Effector CD8-positive, alpha-beta T cell (primary cell): Measurements from ENCODE around the gene RIMS3.
A peak's percentile ranks its signal among the peaks of the same experiment; 100 is the strongest.

Experiments
- DNase-seq: peaks from one replicate; lab custom pipeline; 2025; lab: John Stamatoyannopoulos, UW

The RIMS3 gene

DNA sequence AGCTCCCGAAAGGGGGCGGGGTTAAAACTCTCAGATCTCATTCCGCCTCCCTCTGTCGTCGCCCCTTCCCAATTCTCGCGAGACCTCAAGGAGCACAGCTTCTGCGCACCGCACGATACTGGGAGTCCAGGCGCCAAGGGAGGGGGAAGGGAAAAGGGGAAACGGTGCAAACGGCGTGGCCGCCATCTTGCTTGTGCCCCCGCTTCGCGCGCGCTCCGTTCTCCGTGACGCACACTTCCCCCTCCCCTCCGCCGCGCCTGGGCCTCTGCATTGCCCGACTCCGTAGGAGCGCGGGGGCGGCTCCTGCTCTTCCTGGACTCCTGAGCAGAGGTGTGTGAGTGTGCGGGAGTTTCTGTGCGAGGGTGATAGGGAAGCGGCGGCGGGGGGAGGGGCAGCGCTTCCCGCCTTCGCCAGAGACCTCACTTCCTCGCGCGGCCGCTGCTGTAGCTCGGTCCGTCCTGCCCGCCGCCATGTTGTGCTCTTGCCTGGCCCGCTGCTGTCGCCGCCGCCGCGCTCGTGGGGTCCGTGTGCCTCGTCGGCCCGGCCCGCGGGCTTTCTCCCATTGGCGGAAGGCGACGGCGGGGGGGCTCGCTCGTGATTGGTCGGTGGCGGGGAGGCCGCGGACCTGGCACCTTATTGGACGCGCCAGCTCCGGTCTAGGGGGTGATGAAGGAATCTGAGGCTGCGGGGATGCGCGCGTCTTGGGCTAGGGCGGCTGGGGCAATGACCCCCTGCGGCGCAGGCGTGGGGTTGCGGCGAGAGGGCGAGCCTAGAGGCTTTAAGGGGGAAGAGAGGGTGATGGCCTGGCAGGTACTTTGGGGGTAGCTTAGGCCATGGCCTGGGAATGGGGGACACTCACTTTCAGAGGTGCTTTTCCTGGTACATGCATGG is 26.3 kb upstream of the RIMS3 start, which contains the start of gene NFYC:
TSS of gene NFYC (plus strand) at position 167 of the 891 bp plus-strand sequence. CDS start 47,140 bp downstream, outside the sequence.
- DNase-seq = peak; percentile 95

DNA sequence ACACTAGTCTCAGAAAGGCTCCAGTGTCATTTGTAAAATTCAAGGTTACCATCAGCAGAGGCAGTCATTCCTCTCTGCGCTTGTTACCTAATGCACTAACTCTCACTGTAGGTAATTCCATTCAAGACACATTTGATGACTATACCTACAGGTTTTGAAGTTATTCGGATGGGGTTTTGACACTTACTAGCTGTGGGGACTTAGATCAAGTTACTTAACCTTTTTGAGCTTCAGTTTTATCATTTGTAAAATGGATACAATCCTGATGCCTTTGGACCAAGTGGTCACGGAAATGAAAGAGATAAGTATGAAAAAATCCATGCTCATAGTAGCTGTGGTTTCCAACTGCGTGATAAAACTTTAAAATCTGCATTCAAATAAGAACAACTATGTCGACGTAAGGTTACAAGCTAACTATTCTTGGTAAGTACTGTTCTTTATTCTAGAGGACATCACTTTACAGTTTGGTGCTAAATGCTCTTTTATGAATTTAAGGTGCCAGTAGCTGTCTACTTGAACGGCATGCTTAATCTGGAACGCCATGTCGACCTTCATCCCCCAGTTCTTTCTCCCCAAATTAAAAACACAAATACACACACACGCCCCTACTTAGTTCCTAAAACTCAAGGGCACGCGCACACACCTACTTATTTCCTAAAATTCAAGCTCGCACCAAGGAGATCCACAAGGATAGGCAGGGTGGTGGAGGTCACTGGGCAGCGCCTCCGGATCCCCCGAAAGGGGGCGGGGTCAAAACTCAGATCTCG is 25.5 kb upstream of the RIMS3 start:
- no peak for DNase-seq

DNA sequence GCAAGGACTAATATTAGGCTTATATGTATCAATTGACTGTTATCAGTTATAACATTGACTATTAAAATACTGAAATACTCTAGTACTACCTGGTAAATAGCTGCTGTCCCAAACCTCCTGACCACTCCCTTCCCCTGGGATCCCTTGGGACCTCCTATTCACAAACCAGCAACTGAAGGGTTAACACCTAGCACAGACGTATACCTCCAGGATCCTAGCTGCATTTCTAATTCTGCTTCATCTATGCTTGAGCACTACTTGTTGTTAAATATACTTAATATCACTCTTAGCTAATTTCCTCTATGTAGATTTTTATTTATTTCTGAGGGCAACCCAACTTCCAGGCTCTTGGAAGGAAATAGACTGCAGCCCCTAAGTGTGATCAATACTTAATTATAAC is 24.3 kb upstream of the RIMS3 start:
- no peak for DNase-seq

DNA sequence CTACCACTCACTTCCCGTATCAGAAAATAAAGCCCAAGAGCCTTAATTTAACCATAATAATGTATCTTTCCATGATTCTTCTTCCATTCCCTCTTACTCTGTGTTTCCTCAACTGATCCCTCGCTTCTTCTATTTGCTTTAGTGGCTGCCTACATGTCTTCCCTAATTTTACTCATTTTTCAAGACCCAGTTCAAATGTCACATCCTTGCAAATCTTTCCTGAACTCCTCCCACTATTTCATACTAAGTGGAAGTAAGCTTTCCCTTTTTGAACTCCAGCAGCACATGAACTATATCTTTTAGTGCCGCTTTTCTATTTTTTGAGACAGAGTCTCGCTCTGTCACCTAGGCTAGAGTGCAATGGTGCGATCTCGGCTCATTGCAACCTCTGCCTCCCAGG is 22.2 kb upstream of the RIMS3 start:
- DNase-seq = no peak

DNA sequence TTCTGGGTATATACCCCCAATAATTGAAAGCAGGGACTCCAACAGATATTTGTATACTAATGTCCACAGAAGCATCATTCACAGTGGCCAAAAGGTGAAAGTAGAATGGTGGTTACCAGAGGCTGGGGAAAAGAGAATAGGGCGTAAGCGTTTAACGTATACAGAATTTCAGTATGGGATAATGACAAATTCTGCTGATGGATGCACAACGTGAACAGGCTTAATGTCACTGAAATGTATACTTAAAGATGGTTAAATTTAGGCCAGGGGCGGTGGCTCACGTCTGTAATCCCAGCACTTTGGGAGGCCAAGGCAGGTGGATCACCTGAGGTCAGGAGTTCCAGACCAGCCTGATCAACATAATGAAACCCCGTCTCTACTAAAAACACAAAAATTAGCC is 21.6 kb upstream of the RIMS3 start:
- no peak for DNase-seq

DNA sequence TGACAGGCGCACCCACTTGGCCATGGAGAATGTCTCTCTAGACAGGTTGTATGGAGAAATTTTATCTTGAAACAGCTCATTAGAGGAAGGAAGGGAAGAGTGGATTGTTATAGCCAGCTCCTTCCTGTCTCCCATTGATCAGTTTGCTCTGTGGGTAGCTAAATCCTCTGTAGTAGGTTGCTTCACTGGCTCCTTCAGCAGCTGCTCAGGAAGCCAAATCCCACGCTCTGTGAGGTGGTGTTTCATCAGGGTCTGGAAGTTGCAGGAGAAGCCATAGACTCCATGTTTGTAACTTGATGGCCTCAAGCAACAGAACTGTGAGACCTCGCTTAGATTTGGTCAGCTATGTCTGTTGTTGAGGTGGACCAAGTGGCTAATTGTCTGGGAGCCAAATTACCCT is 19.2 kb upstream of the RIMS3 start:
- no peak for DNase-seq

DNA sequence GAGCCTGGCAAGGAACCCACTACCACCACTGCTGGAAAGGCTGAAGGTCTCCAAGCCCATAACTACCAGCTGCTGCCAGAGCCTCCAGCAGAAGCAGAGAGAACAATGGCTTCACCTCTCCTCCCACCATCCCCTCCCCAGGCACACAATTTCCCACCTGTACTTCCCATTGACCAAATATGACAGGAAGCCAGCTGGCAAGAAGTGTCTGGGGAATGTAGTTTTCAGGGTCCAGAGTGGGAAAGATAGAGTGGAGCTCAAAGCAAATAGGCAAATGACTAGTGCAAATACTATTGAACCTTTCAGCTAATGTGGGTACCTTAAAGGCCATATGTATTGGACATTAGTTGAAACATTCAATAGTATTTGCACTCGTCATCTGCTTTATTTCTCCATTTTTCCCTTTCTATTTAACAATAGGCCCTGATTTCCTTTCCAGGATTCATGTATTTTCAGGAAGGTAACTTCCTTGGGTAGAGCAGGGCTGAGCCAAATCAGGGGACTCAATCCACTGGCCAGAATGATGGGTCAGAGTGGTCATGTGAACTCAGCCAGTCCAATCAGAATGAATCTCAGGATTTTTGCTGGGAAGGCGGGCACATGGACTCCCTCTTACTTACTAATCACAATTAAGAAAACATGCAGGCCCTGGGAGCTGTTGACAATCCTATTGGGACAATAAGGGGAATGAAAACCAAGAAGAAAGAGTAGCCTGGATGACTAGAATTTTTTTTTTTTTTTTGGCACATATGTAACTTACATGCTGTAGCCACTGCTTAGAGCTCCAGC is 13.9 kb upstream of the RIMS3 start:
- DNase-seq = no peak

DNA sequence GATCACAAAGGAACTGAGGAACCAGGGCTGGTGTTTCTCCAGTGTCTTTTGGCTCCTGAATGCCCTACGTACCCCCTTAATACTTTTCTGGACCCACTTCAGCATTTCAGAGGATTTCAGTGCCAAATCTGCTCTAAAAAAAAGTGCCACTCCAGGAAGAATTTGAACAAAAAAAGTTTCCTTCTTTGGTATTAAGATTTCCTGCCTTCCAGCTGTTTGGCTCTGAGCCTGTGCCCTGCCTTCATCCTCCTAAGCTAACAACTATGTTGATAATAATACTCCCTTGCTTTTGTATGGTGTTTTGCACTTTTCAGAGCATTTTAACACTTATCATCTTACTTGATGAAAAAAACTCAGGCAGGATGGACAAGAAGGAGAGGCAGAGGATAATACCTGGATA is 11.0 kb upstream of the RIMS3 start:
- DNase-seq = no peak

DNA sequence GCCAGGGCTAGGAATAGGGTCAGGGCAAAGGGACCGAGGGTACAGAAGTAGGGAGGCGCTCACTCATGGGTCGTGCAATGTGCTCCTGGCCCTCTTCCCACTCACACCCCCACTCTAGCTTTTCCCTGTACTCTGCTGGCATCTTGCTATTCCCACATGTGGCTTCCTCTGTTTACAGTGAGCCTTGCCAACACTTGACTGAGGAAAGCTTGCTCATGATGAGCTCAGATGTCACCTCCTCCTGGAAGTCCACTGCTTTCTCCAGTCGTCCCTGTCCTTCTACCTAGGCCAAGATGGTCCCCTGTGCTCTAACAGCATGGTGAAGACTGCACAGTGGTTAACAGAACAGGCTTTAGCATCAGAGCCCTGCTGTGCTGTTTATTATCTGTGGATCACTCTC is 8.0 kb upstream of the RIMS3 start:
- DNase-seq = no peak

DNA sequence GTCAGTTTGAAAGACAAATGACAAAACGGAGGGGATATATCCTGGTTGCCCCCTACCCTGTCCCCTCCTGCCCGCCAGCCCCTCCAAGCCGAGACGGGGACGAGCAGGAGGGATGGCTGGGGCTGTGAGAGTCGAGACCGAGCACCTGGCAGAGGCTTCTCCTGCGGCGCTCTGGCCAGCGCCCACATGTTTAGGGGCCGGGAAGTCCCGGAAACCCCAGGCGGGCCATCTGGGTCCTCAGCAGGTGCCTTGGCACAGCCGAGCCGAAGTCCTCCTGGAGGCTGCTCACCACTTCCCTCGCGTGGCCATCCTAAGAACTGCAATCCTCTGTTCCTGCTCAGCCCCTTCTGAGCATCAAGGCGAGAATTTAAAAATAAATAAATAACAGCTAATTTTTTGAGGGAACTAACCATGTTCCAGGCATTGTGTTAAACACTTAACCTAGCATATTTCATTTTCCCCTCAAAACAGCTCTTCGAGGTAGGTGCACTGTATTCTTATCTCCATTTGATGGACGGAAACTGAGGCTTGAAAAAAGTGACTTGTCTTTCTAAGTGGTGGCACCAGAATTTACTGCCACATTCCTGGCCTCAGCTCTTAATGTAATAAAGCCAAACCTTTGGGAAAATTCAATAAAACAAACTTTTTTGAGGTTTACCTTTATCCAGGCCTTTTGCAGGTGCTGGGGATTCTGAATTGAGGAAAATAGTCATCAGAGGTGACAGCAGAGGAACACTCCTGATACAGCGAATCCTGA is 3.5 kb upstream of the RIMS3 start:
- peak; percentile 67 for DNase-seq

DNA sequence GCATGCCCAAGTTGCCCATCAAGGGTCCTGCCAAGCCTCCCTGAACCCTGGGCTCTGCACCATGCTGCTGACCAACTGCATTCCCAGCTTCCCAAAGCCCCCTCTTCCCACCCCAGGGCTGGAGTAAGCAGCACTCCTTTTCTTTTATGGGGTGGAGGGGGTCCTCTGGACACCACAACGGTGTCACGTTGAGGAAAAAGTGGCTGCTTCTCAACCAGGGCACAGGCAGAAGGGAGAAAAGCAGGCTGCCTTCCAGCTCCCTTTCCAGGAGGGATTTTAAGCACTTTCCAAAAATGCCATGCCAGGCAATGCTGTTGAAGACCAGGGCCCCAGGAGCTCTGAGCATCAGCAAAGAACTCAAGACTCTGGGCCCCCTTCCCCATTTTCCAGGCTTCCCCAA is 691 bp downstream of the RIMS3 start:
- DNase-seq = no peak

DNA sequence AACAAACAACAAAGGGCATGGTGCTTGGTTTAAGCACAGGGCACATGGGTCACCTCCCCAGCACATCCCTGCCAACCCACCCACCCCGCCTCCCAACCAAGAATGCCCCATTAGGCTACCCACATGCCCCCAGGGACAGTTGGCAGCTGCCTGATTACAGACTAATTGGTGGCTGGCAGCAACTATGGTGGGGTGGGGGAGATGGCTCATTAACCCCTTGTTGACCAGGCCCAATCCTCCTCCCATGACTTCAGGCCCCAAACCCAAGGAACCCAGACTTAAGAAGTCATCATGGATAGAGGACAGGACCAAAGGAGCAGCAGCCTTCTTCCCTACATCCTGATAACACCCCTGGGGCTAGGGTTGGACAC is 1.3 kb downstream of the RIMS3 start:
- no peak for DNase-seq

DNA sequence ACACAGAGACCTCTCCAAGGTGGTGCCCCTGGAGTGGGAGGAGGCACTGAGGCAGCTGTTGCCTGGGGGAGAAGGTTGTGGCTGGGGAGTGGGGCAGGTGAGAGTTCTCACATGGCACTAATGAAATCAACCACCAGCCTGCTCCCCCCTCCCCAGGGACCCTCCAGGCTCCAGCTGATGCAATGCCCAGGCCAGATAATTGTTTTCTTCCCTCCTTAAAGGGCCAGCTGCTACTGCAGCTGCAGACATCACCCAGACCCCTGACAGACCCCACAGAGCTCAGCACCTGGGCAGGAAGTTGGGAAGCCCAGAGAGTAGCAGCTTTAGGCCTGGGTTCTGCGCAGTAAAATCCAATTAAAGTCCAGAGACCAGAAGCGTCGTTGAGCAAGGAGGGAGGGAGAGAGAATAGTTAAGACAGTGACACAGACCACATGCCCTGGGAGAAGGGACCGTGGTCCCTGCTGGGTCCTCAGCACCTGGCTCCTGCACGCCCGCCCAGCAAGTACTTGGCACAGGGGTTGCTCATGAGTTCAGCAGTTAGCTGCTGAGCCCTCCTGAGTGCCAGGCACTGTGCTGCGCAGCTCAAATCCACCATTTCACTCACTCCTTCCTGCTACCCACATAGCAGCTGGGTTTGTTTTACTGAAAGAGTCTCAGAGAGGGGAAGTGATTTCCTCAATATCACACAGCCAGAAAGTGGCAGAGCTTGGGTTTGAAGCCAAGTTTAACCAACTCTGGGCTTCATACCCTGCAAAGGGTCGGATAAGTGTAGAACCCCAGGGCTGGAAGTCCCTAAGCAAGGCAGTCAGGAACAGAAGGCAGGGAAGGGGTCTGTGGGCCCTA is 1.9 kb downstream of the RIMS3 start:
- DNase-seq = no peak

DNA sequence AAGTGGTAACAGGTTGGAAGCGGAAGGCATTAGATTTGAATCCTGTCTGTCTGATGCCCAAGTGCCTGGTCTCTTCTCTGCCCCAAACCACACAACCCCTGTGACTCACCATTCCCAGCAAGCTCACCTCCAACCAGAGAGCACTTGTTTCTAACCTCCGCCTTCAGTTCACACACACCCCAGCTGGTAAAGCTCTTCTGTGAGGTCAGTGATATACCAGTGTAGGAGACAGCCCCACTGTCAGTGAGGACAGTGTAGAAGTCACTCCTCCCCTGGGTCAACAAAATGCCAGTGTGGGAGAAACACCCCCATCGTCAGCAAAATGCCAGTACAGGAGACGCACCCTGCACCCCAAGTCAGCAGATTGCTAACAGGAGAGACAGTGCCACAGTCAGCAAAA is 2.6 kb downstream of the RIMS3 start:
- no peak for DNase-seq

DNA sequence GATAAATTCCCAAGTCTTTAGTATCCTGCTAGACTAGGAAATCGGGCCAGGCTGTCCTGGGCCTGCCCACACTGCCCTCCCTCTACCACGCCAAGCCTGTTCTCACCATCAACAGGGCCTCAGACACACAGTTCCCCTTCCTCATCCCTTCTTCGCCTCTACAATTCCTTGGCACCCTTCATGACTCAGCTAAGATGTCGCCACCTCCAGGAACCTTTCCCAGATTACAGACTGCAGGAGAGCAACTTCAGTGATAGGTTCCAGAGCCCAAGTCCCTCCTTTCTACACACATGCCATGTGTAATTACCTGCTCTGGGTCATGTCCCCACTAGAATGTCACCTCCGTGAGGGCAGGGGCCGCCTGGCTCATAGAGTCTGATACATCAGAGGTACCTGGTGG is 3.3 kb downstream of the RIMS3 start:
- DNase-seq = no peak

DNA sequence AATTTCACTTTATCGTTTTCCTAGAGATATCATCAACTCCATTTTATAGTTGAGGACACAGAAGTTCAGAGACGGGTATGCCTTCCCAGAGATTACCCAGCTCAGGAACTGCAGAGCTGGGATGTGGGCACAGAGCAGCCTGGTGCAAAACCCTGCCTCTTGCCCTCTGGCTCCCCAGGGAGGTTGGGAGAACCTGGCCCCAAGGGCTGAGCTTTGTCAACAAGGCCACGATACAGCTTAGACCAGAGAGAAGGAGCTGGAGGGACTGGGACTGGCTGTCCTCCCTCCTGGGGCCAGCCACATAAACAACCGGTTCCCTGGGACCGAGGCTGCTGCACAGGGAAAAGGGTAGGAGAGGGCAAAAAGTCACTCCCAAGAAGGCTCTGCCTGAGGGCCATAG is 3.8 kb downstream of the RIMS3 start:
- DNase-seq = no peak

DNA sequence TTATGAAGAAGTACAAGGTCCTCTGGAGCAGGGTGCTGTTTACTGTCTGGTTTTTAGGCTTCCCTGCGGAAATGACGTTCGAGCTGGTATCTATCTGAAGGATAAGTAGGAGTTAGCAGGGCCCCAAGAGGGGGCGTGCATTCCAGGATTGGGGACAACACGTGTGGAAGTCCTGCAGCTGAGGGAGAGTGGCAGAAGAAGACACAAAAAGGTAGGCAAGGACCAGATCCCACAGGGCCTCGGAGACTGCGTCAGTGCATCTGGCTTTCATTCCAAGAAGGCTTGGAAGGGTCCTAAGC is 5.9 kb downstream of the RIMS3 start:
- no peak for DNase-seq

DNA sequence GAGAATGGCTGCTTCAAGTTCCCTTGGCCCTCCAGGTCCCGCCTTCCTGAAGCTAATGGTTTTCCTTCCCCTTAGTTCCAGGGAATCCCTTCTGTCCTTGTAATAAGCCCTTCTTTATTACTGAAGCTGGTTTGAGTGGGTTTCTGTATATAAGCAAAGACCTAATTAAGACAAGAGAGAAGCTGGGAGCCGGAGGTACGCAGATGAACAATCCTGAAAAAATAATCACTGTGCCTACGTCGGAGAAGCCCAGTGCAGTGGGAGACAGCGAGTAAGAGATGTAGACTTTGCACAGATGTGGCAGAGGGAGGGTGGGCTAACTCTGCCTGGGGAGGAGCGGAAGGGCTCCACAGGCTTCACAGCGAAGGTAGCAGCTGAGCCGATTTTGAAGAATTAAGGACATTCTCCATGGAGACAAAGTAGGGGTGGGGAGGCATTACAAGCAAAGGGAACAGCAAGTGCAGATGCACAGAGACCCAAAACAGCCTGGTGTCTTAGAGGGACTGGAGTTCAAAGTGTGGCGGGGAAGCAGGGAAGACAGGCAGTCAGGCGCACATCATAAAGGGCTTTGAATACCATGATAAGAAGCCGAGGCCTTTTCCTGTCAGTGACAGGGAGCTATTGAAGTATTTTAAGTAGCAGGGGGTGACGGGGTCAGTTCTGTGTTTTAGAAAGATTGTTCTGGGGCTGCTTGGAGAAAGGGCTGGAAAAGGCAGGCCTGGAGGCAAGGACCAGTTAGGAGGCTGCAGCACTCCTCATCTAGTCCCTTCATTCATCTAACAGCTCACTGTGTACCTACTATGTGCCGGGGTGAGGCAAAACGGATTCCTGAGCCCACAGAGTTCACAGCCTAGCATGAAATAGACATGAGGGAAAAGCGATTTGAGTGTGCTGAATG is 6.5 kb downstream of the RIMS3 start:
- DNase-seq = no peak

DNA sequence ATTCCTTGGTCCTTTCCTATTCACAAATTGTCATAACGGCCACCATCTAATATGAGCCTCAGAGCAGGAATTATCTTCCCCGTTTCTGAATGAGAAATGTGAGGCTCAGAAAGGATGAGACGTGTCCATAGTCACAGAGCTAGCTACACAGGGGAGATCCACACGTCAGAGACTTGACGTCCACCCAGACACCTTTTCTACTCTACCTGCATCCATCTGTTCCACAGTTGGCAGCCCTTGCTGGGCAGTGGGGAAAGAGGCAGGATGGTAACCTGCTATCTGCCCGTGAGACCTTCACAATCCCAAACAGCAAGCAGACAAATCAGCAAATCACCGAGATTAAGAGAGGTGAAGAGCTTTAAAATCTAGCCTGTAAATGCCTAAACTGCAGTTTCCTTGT is 8.4 kb downstream of the RIMS3 start:
- DNase-seq = no peak
